Adipose tissue (tissue), 3 donors: ENCODE results near the gene ZNF436. TPM values are rescaled to one million over a fixed set of nuclear protein-coding genes. Genes with fewer than 3 reads are reported as not detected.

Experiments used
- H3K27ac ChIP-seq: one replicate; pipeline ENCODE4 v1.5.1; 2013; ENCODE audit warnings: low read depth, low read length
- WGBS, 3 donors: extraction: QIAGEN DNeasy Blood & Tissue Kit; methylation state at CpG; one replicate each; pipeline ENCODE4 v1.1.7; 2013; 5-methylcytosine and 5-hydroxymethylcytosine counted together
- polyA plus RNA-seq, 3 donors: library from polyadenylated mRNA; stranded (reverse); fragments of 200-250 nt; gene quantifications; one replicate each; pipeline ENCODE4 v1.2.3, GENCODE V29; 2013
- donor health status: healthy with polysubstance abuse.
- donor health status: Bipolar disorder and iron deficiency.
- donor health status: healthy.

ZNF436 gene
- 10 to 100 TPM in 1 of 3 donors, 1 to 10 TPM in 2; 5.6 to 14.4 (median 7.4) TPM for polyA plus RNA-seq

- peak within 1 kb of the TSS; percentile 80 for H3K27ac ChIP-seq
Observed at GRCh38 chr1:23369335-23370013, at the start of gene ZNF436. ZNF436 (minus strand) TSS chr1:23369836; CDS start chr1:23368005, 1,831 bp downstream.

GRCh38 chr1:23419180-23419579 is 49.5 kb upstream of the ZNF436 start:
- H3K27ac ChIP-seq, result no peak overlapping the region
- 70 to 87% (median 80%) methylated on average over 6 of the region's 6 CpGs for WGBS, 3 donors

More at GRCh38 chr1:23369335-23370013, at the start of gene ZNF436:
- 0 to 1% (median 0%) methylated on average over 29 of the region's 29 CpGs for WGBS, 3 donors

DNA sequence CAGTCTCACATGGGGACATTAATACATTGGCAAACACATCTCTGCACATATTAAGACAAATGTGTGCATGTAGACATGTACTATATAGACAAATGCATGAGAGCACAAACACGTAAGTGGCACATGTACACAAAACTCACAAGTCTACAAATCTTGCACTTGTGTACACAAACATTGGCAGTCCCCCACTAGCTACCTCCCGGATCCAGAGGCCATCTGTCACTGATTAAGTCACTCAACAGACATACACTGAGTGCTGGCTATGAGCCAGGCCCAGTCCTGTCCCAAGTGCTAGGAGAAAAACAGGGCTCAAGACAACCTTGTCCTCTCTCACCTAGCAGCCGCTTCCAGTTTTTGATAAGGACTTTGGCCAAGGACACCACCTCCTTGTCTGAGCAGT is 47.9 kb upstream of the ZNF436 start:
- WGBS, 3 donors, result 27 to 74% (median 72%) methylated on average over 3 of the region's 3 CpGs
- no peak overlapping the region for H3K27ac ChIP-seq

DNA sequence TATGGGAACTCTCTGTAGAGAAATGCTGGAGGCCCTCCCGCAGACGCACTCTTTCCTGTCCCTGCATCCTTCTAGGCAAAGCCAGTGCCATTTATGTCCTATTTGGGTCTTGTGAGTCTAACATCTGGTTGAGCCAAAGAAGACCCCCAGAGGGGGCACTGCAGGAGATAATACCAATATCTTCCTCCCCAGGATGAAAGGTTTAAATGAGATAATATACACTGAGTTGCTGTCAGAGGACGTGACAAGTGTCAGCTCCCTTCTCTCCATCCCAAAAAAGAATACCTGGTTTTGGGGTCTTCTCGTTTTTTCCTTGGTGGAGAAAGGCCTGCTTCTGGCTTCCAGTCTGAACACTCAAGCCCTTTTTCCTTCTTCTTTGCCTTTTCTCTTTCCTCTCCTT is 47.3 kb upstream of the ZNF436 start:
- 76 to 95% (median 90%) methylated on average over 4 of the region's 4 CpGs for WGBS, 3 donors
- H3K27ac ChIP-seq, result no peak overlapping the region

DNA sequence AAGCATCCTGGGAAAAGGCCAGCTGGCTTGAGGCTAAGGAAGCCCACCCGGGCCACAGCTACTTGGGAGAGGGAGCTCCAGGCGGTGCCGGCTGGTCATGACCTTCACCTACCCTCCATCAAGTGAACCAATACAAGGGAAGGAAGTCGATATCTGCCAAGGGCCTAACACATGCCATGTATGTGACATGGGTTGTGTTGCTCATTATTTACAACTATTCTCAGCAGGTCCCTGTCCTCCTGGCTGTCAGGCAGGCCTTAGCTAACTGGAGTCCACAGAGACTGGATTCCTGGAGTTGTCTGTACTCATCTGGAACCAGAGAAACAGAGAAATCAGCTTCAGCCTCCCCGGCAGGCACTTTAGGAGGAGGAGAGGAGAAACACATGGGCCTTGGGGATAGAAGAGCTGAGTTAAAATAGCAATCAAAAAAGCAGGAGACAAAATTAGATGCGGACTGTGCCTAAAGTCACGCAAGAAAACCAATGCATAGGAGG is 39.2 kb upstream of the ZNF436 start:
- no peak overlapping the region for H3K27ac ChIP-seq
- 65 to 69% (median 68%) methylated on average over 7 of the region's 7 CpGs for WGBS, 3 donors

- no peak overlapping the region for H3K27ac ChIP-seq
Observed at GRCh38 chr1:23407016-23407630, 37.5 kb upstream of the ZNF436 start.

GRCh38 chr1:23405946-23406345 is 36.3 kb upstream of the ZNF436 start:
- H3K27ac ChIP-seq, result no peak overlapping the region
- 52 to 89% (median 87%) methylated on average over 3 of the region's 3 CpGs for WGBS, 3 donors

More at GRCh38 chr1:23407016-23407630, 37.5 kb upstream of the ZNF436 start:
- WGBS, 3 donors, result 90 to 93% (median 92%) methylated on average over 8 of the region's 8 CpGs

DNA sequence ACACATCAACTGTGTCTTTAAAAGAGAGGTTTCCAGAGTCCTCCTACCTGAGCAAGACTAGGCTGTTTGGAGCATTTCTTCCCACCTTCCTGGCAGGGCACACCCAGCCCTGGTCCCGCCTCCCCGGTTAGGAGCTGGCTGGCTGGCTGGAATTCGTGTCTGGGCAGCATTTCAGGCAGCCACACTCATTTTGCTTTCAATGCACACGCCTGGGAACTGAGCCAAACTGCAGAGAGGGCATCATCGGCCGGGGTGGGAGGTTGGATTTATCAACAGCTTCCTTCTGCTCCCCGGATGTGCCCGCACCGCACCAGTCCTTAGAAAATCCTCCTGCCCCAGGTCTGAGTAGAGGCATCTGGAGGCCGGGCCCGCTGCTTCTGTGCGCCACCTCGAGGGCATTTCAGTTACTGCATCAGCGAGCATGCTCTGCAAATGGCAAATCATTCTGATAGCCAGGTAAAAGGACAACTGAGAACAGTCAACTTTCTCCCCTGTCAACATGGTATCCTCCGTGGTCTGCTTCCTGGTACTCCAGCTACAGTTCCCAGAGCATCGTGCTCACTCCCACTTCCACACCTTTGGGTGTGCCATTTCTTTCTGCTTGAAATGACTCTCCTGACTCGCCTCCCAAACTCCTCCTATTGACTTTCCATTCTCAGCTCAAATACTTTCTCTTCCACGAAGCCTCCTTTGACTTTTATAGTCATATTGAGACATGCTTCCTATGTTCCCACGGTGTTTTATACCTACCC is 34.3 kb upstream of the ZNF436 start:
- no peak overlapping the region for H3K27ac ChIP-seq
- WGBS, 3 donors, result 7 to 10% (median 9%) methylated on average over 19 of the region's 19 CpGs

- no peak overlapping the region for H3K27ac ChIP-seq
- WGBS, 3 donors, result 56 to 89% (median 84%) methylated on average over 4 of the region's 4 CpGs
Observed at GRCh38 chr1:23403355-23403734, 33.7 kb upstream of the ZNF436 start.

- WGBS, 3 donors, result 23 to 31% (median 24%) methylated on average over 6 of the region's 6 CpGs
- no peak overlapping the region for H3K27ac ChIP-seq
Observed at GRCh38 chr1:23403038-23403336, 33.4 kb upstream of the ZNF436 start.

- H3K27ac ChIP-seq, result no peak overlapping the region
- WGBS, 3 donors, result 78 to 81% (median 79%) methylated on average over 11 of the region's 11 CpGs
Observed at GRCh38 chr1:23402286-23403037, 32.8 kb upstream of the ZNF436 start.

GRCh38 chr1:23401313-23401712 is 31.7 kb upstream of the ZNF436 start:
- H3K27ac ChIP-seq, result no peak overlapping the region
- WGBS, 3 donors, result 64 to 85% (median 73%) methylated on average over 6 of the region's 6 CpGs

GRCh38 chr1:23400324-23401114 is 30.9 kb upstream of the ZNF436 start:
- WGBS, 3 donors, result 80 to 87% (median 83%) methylated on average over 5 of the region's 5 CpGs
- H3K27ac ChIP-seq, result no peak overlapping the region

- H3K27ac ChIP-seq, result no peak overlapping the region
- WGBS, 3 donors, result 90 to 97% (median 95%) methylated on average over 1 of the region's 1 CpG
Observed at GRCh38 chr1:23399229-23399628, 29.6 kb upstream of the ZNF436 start.

DNA sequence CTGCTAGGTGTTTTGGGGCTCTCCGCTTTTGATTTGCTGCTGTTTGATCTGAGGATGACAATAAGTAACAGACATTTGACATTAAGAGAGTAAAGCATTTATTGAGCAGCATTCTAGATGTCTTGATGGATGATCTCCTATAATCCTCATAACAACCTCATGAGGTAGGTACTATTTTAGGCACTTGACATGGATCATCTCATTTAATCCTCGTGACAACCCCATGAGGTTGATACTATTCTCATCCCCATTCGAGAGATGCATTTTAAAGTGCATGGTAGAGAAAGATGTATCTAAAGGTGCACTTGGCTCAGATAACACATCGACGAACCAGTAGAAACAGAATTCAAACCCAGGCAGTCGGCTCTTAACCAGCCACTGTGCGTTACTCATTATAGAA is 28.3 kb upstream of the ZNF436 start:
- WGBS, 3 donors, result 94 to 98% (median 95%) methylated on average over 7 of the region's 7 CpGs
- no peak overlapping the region for H3K27ac ChIP-seq

GRCh38 chr1:23396380-23396779 is 26.7 kb upstream of the ZNF436 start:
- 94 to 100% (median 96%) methylated on average over 2 of the region's 2 CpGs for WGBS, 3 donors
- no peak overlapping the region for H3K27ac ChIP-seq

DNA sequence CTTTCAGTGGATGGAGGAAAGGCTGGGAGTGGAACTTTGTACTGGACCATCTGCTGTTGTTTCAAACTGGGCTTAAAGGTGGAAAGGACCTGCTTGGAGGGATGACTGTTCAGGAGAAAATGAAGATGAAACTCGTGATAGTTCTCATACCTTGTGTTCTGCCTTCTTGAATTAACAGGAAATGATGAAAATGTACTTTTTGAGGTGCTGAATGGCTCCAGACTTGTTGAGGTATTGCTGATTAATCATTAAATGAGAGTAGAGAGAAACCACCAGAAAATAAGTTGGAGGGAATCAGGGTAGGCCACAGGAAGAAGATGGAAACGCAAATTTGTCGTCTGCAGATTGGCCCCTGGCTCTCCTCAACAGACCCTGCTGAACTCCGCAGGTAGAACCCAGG is 26.2 kb upstream of the ZNF436 start:
- 75 to 96% (median 81%) methylated on average over 4 of the region's 4 CpGs for WGBS, 3 donors
- no peak overlapping the region for H3K27ac ChIP-seq

- H3K27ac ChIP-seq, result no peak overlapping the region
- 47 to 57% (median 55%) methylated on average over 8 of the region's 8 CpGs for WGBS, 3 donors
Observed at GRCh38 chr1:23395154-23395724, 25.6 kb upstream of the ZNF436 start.
